Peyer's patch (tissue), 4 donors: ENCODE measurements around the gene SOCS7. TPM values are rescaled to one million over a fixed set of nuclear protein-coding genes. Genes with fewer than 3 reads are reported as not detected.
A peak's percentile ranks its signal among the peaks of the same experiment; 100 is the strongest.

ENCODE experiments used
- DNase-seq, 3 donors: peaks; one replicate each; pipeline ENCODE4 v3.0.0-alpha.2; 2017 to 2019
- H3K27ac ChIP-seq, 4 donors: fragments of 200-600 bp; sonication (generic); one replicate each; pipeline ENCODE4 v1.5.1; 2016 to 2019
- H3K27me3 ChIP-seq, 2 donors: fragments of 200-600 bp; sonication (generic); one replicate each; pipeline ENCODE4 v1.5.1; 2019
- H3K36me3 ChIP-seq, 3 donors: fragments of 200-600 bp; sonication (generic); one replicate each; pipeline ENCODE4 v1.5.1; 2016 to 2019
- H3K4me1 ChIP-seq, 4 donors: fragments of 200-600 bp; sonication (generic); one replicate each; pipeline ENCODE4 v1.5.1; 2016 to 2019
- H3K4me3 ChIP-seq, 4 donors: fragments of 200-600 bp; sonication (generic); 1 replicate in 3 of 4; 2 replicates in 1 of 4; pipeline ENCODE4 v1.5.1; 2016 to 2019; ENCODE audit warnings: mild to moderate bottlenecking in 1 of 4
- H3K9me3 ChIP-seq, 4 donors: fragments of 200-600 bp; sonication (generic); one replicate each; pipeline ENCODE4 v1.5.1; 2016 to 2019; ENCODE audit warnings: mild to moderate bottlenecking in 1 of 4
- POLR2A ChIP-seq, 2 donors: fragments of 450-650 bp; IDR thresholded peaks; one replicate each; pipeline ENCODE4 v1.5.1; 2017; ENCODE audit warnings: antibody characterized with exemption in 2 of 2, mild to moderate bottlenecking in 2 of 2, moderate library complexity in 2 of 2
- total RNA-seq, 4 donors: library from RNA; depleted of rRNA; stranded (reverse); fragments of >200 nt; gene quantifications; one replicate each; pipeline ENCODE4 v1.1.0, GENCODE V29; 2016
- TF ChIP-seq, protein P1 (sequence below), 6 experiments: fragments of 450-650 bp in 4 of 6; fragments of 200-600 bp in 2 of 6; sonication (generic) in 1 of 6; IDR thresholded peaks; one replicate each; pipeline ENCODE4 v1.5.1; 2017 to 2019; ENCODE audit warnings: antibody characterized with exemption in 6 of 6, mild to moderate bottlenecking in 3 of 6, moderate library complexity in 1 of 6

SOCS7 gene
- total RNA-seq, 4 donors from 2014 or later: 14.2 to 24.5 (median 16.1) TPM

DNA sequence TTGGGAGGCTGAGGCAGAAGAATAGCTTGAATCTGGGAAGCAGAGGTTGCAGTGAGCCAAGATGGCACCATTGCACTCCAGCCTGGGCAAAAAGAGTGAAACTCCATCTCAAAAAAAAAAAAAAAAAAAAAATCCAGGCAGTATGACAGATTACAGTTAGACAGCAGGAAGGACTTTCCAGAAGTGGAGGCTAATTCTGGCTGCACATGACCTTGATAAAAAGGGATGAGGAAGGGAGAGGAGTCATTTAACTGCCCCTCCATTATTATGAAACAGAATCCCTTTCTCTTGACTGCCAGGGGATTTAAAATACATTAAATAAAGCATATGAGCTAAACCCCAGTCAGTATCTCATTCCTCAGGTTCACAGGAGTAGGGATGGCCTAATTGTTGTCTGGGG lies 74.8 kb downstream of the SOCS7 start:
- Histone ChIP-seq H3K36me3 (no peaks in the 10 kb centered on the region), H3K27ac (peak overlapping the region in 2 of 4 donors; percentile 8 to 79), H3K4me1 (peaks cover 0 to 15% (median 10%) of the 10 kb centered on the region in 4 donors), H3K4me3 (no peak overlapping the region), H3K9me3 (no peaks in the 10 kb centered on the region), H3K27me3 (no peaks in the 10 kb centered on the region)
- no peak for DNase-seq
- TF ChIP-seq, protein P1, sequence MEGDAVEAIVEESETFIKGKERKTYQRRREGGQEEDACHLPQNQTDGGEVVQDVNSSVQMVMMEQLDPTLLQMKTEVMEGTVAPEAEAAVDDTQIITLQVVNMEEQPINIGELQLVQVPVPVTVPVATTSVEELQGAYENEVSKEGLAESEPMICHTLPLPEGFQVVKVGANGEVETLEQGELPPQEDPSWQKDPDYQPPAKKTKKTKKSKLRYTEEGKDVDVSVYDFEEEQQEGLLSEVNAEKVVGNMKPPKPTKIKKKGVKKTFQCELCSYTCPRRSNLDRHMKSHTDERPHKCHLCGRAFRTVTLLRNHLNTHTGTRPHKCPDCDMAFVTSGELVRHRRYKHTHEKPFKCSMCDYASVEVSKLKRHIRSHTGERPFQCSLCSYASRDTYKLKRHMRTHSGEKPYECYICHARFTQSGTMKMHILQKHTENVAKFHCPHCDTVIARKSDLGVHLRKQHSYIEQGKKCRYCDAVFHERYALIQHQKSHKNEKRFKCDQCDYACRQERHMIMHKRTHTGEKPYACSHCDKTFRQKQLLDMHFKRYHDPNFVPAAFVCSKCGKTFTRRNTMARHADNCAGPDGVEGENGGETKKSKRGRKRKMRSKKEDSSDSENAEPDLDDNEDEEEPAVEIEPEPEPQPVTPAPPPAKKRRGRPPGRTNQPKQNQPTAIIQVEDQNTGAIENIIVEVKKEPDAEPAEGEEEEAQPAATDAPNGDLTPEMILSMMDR (IDR thresholded peaks at IDR 0.05): no peak
- TF ChIP-seq POLR2A (IDR thresholded peaks at IDR 0.05): no peak

DNA sequence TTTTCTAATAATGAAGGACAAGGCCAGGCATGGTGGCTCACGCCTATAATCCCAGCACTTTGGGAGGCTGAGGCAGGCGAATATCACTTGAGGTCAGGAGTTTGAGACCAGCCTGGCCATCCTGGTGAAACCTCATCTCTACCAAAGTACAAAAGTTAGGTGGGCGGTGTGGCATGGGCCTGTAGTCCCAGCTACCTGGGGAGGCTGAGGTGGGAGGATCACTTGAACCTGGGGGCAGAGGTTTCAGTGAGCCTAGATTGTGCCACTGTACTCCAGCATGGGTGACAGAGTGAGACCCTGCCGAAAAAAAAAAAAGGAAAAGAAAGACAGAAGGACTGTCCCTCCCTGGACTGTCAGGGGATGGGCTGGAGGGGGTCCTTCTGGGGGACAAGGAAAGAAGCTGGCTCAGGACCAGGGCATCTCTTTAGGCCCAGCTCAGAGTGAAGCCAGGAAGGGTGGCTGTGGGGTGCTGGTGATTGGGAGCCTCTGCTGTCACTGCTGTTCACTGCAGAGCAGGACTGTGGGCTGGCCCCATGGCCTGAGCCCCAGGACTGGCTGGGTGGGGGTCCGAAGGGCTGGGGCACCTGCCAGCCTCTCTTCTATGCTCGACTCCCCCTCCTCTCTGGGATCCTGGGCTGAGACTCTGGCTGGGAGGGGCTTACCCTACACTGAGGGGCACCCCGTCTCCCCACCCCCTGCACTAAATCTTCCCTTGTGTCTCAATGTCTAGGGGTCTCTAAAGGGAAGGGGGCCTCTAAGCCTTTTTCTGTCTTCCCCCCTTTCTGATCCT lies 75.7 kb downstream of the SOCS7 start:
- Histone ChIP-seq H3K9me3 (no peaks in the 10 kb centered on the region), H3K27ac (peak overlapping the region; percentile 8 to 79 (median 51)), H3K27me3 (no peaks in the 10 kb centered on the region), H3K4me1 (peaks cover 0 to 15% (median 10%) of the 10 kb centered on the region in 4 donors), H3K4me3 (peak overlapping the region; percentile 63 to 78 (median 68)), H3K36me3 (no peaks in the 10 kb centered on the region)
- DNase-seq: no peak
- TF ChIP-seq POLR2A (IDR thresholded peaks at IDR 0.05): no peak
- TF ChIP-seq, protein P1 (IDR thresholded peaks at IDR 0.05): no peak

DNA sequence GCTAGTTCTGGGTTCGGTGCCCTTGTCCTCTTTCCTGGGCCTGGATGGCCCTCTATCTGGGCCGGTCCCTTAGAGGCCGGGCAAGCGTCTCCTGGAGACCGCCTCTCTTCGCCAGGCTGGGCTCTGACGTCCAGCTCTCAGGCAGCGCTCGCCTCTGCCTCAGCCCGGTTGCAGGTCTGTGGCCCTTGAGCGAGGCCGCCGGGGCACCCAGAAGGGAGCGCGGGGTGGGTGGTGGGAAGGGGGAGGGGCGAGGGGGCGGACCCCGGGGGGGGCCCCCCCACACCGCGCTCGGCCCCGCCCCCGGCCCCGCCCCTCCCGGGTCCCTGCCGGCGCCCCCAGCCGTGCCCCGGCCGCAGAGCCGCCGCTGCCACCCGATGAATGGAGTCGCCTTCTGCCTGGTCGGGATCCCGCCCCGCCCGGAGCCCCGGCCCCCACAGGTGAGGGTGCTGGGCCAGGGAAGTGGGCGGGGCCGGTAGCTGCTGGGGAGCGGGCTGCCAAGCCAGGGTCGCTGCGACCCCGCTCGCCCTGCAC lies 76.5 kb downstream of the SOCS7 start, which contains the start of gene ARHGAP23:
Gene ARHGAP23 (plus strand): TSS at position 353 of the 531 bp plus-strand sequence. CDS start 22 bp downstream, at position 375.
- Histone ChIP-seq H3K9me3 (no peaks in the 10 kb centered on the region), H3K4me1 (peaks cover 0 to 15% (median 10%) of the 10 kb centered on the region in 4 donors), H3K36me3 (no peaks in the 10 kb centered on the region), H3K27me3 (no peaks in the 10 kb centered on the region), H3K27ac (peak within 1 kb of the TSS; percentile 62 to 79 (median 72)), H3K4me3 (peak within 1 kb of the TSS; percentile 63 to 78 (median 68))
- peak in 2 of 3 donors; percentile 20 to 63 for DNase-seq
- no peak for TF ChIP-seq POLR2A (IDR thresholded peaks at IDR 0.05)
- TF ChIP-seq, protein P1 (IDR thresholded peaks at IDR 0.05): no peak

DNA sequence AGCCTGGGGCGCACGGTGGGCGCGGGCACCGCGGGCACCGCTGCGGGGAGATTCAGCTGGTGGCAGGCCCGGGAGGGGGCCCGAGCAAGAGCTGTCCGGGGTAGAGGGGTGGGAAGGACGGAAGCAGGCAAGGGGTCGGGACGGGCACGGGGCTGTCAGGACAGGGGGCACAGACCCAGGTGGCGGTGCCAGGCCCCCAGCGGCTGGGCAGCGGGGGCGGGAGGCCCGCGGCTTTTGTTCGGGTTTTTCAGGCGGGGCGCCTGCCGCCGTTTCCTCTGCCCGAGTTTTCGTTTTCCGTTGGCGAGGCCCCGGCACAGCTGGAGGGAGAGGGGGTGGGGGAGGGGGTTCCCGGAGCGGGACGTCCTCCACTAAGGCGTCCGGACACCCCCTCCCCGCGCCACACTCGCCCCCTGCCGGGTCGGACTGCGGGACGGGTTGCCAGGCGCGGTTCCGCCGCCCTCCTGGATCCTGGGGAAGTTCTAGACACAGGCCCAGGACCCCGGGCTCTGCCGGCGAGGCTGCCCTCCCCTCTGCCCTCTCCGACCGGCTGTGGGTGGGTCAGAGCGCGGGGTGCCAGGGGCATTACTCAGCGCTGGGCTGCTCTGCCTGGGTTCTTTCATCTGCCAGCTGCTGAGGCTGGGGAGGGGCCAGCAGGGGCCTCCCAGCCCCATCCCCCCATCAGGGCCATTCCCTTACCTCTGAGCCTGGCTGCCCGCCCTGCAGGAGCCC lies 77.2 kb downstream of the SOCS7 start:
- peak overlapping the region; percentile 62 to 79 (median 72) for H3K27ac ChIP-seq
- no peaks in the 10 kb centered on the region for H3K36me3 ChIP-seq
- no peak for TF ChIP-seq POLR2A (IDR thresholded peaks at IDR 0.05)
- TF ChIP-seq, protein P1 (IDR thresholded peaks at IDR 0.05): no peak
- no peaks in the 10 kb centered on the region for H3K27me3 ChIP-seq
- no peak for DNase-seq
- peaks cover 0 to 15% (median 10%) of the 10 kb centered on the region in 4 donors for H3K4me1 ChIP-seq
- H3K9me3 ChIP-seq: no peaks in the 10 kb centered on the region
- peak overlapping the region; percentile 63 to 78 (median 68) for H3K4me3 ChIP-seq

DNA sequence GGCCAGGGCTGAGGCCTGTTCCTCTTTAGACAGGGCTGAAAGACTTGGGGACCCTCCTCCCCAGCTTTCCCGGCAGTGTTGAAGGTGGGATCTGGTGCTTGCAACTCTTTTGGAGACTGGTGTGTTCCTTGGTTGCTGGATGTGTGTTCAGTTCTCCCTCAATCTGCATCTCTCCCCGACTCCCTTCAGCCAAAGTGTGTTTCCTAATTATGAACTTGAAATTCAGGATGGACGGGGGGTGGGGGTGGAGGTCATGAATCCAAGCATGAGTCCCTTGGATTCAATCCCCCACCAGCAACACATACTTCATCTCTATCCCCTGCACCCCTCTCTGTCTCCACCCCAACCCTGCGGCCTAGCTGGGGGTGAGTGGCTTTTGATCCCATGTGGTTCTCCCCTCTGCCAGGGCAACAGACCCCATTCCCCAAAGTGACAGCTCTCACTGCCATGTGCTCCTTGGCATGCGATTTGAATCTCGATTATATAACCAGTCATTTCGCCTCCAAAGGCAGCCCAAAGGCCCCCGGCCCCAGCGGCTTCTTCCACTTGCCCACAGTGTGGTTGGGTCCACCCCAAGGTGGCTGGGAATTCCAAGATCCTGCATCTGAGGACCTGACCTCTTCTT lies 77.9 kb downstream of the SOCS7 start:
- Histone ChIP-seq H3K4me3 (peak overlapping the region in 3 of 4 donors; percentile 63 to 78 (median 67)), H3K27ac (peak overlapping the region; percentile 62 to 79 (median 72)), H3K36me3 (no peaks in the 10 kb centered on the region), H3K4me1 (peaks cover 0 to 15% (median 10%) of the 10 kb centered on the region in 4 donors), H3K9me3 (no peaks in the 10 kb centered on the region), H3K27me3 (no peaks in the 10 kb centered on the region)
- no peak for TF ChIP-seq POLR2A (IDR thresholded peaks at IDR 0.05)
- TF ChIP-seq, protein P1 (IDR thresholded peaks at IDR 0.05): no peak
- no peak for DNase-seq
